Type B pancreatic cell (in vitro differentiated cells): ENCODE data around the gene TSSC4. TPM values are rescaled to one million over a fixed set of nuclear protein-coding genes. Genes with fewer than 3 reads are reported as not detected.

Experiments used
- DNase-seq: peaks from one replicate; pipeline ENCODE4 v3.0.0; 2021; ENCODE audit warnings: mixed read lengths; ENCODE audit not compliant: unreplicated experiment; ENCODE audit errors: extremely low spot score
- H3K27ac Mint-ChIP-seq: 2 replicates; pipeline ENCODE4 v1.8.0; 2021; ENCODE audit warnings: mild to moderate bottlenecking, mixed read lengths
- H3K27me3 Mint-ChIP-seq: 2 replicates; pipeline ENCODE4 v1.8.0; 2021; ENCODE audit warnings: mixed read lengths
- H3K36me3 Mint-ChIP-seq: 2 replicates; pipeline ENCODE4 v1.8.0; 2021; ENCODE audit warnings: mixed read lengths
- H3K4me1 Mint-ChIP-seq: one replicate; pipeline ENCODE4 v1.8.0; 2021; ENCODE audit warnings: mixed read lengths; ENCODE audit not compliant: unreplicated experiment
- H3K4me3 Mint-ChIP-seq: 2 replicates; pipeline ENCODE4 v1.8.0; 2021; ENCODE audit warnings: mild to moderate bottlenecking, mixed read lengths
- H3K9me3 Mint-ChIP-seq: 2 replicates; pipeline ENCODE4 v1.8.0; 2021; ENCODE audit warnings: mixed read lengths
- CTCF ChIP-seq: fragments of 200-600 bp; sonication (generic); conservative IDR thresholded peaks from 2 replicates; pipeline ENCODE4 v1.5.0; 2021; ENCODE audit warnings: antibody characterized with exemption, mild to moderate bottlenecking
- total RNA-seq: library from RNA; stranded (reverse); gene quantifications from 2 replicates; pipeline ENCODE4 v1.2.1, GENCODE V29; 2021; ENCODE audit warnings: low replicate concordance

The TSSC4 gene
- total RNA-seq, 1 donor from 2014 or later = 59.0 TPM

DNA sequence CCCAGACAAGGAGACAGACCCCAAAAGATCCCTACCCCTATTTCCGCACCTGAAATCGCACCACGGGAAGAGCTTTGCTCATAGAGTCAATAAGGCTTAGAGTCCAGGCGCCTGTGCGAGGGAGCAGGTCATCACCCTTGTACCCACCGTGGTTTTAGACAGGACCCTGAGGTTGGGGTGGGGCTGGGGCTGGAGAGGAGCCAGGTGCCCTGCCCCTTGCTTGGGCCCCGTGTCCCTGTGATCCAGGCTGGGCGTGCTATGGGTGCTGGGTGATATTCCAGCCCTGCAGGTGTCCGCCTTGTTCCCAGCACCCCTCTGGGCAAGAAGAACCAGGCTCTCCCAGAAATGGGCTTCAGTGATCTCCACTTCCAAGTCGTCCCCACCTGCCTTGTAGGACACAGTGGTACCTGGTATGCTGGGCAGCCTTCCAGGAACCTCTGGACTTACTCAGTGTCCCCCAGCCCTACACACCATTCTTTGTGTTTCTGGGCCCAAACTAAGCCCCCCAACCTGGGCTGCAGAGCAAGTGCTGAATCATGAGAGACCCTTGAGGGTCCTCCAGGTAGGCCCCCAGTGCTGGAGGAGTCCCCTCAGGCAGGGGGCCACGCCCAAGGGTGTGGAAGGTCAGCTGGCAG, 18.9 kb upstream of the TSSC4 start:
- Mint-ChIP-seq H3K4me1 (peaks cover 16% of the 10 kb centered on the region), H3K27me3 (no peaks in the 10 kb centered on the region), H3K9me3 (no peaks in the 10 kb centered on the region), H3K36me3 (no peaks in the 10 kb centered on the region), H3K4me3 (peak overlapping the region; percentile 69), H3K27ac (no peak overlapping the region)
- DNase-seq = no peak
- no peak for TF ChIP-seq CTCF

DNA sequence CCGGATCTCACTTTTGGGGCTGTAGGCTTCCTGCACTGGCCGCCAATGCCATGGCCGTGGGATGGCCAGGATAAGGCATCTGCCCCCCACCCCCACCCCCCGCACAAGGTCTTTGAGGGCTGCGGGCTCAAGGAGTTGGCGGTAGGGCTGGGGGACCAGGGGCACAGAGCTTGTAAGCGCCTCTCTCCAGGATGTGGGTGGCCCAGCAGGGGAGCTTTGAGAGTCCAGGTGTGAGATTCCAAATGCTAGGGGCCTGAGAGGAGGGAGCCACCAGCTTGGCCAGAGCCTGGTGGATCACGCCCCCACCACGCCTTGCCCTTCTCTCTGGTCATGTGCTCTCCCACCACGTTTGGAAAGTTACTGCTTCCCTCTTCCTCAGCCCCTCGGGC, 18.4 kb upstream of the TSSC4 start:
- H3K27me3 Mint-ChIP-seq = no peaks in the 10 kb centered on the region
- DNase-seq = no peak
- H3K9me3 Mint-ChIP-seq = no peaks in the 10 kb centered on the region
- H3K4me3 Mint-ChIP-seq = no peak overlapping the region
- H3K4me1 Mint-ChIP-seq = peaks cover 16% of the 10 kb centered on the region
- no peak for TF ChIP-seq CTCF
- no peaks in the 10 kb centered on the region for H3K36me3 Mint-ChIP-seq
- H3K27ac Mint-ChIP-seq = no peak overlapping the region

- Mint-ChIP-seq H3K27me3 (no peaks in the 10 kb centered on the region), H3K27ac (peak overlapping the region; percentile 66), H3K4me1 (peaks cover 16% of the 10 kb centered on the region), H3K36me3 (no peaks in the 10 kb centered on the region), H3K9me3 (no peaks in the 10 kb centered on the region), H3K4me3 (no peak overlapping the region)
- no peak for TF ChIP-seq CTCF
- DNase-seq = no peak
These were observed 17.4 kb upstream of the TSSC4 start for GRCh38 chr11:2382936-2383851.

- Mint-ChIP-seq H3K27me3 (no peaks in the 10 kb centered on the region), H3K4me3 (no peak overlapping the region), H3K9me3 (no peaks in the 10 kb centered on the region), H3K36me3 (no peaks in the 10 kb centered on the region), H3K4me1 (peaks cover 11% of the 10 kb centered on the region), H3K27ac (peak overlapping the region; percentile 66)
- no peak for DNase-seq
- no peak for TF ChIP-seq CTCF
These were observed 16.4 kb upstream of the TSSC4 start for GRCh38 chr11:2383852-2384804.
